ENCODE data around the gene KRT72. TPM values are rescaled to one million over a fixed set of nuclear protein-coding genes. Genes with fewer than 3 reads are reported as not detected.

KRT72 gene
- polyA plus RNA-seq, 4 donors, result 3.2 to 24.6 (median 9.8) TPM; not detected in 1

DNA sequence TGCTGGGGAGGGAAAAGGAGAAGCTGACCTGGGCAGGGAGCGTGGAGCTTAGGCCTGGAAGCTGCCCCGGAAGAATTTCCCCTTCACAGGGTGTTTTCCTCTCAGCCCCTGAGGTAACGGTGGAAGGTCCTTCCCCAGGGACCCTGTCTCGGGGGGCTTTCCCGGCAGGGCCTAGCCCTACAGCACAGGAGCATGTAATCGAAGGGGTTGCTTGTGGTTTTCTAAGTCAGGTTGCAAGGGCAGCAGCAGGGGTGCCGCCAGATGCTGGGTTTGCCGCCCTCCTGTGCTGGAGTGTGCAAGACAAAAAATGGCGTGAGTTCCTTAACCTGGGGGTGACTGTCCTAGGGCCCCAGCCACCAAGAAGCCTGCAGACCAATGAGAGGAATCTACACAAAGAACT is 26.0 kb downstream of the KRT72 start:
- H3K27me3 ChIP-seq (ENCODE audit: control insufficient read depth in 3 of 3, insufficient read depth in 3 of 3, low read length in 3 of 3), result peaks cover 0 to 9% (median 0%) of the 10 kb centered on the region in 3 donors

DNA sequence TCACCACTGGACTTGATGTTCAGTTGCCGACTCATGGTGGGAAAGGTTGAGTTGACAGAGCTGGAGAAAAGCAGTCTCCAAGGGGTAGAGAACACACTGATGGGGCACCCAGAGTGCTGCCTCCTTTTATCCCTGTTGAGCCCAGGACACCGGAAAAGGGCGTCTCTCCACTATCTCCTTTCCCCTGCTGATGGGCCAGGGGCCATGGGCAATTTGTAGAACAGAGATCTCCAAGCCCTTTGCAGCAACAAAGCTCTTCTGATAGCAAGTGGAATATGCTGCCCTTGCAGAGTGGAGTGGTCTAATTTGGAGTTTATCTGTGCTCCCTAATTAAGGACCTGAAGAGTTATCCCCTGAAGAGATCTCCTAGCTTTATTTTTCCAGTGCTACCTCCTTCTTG is 27.5 kb downstream of the KRT72 start, which contains the start of gene KRT74:
KRT74 (minus strand) TSS at position 101 of the 400 bp plus-strand sequence; CDS start at position 35, 66 bp downstream.
- Histone ChIP-seq H3K27ac (ENCODE audit: low read depth in 1 of 3, low read length in 2 of 3) (no peak within 1 kb of the TSS), H3K27me3 (ENCODE audit: control insufficient read depth in 3 of 3, insufficient read depth in 3 of 3, low read length in 3 of 3) (peaks cover 0 to 11% (median 0%) of the 10 kb centered on the region in 3 donors), H3K36me3 (ENCODE audit: control insufficient read depth in 3 of 3, insufficient read depth in 2 of 3, low read depth in 1 of 3, low read length in 3 of 3) (no peaks in the 10 kb centered on the region), H3K9me3 (ENCODE audit: control insufficient read depth in 2 of 2, insufficient read depth in 1 of 2, low read depth in 1 of 2, low read length in 1 of 2) (no peaks in the 10 kb centered on the region), H3K4me1 (ENCODE audit: control insufficient read depth in 3 of 3, insufficient read depth in 2 of 3, low read depth in 1 of 3, low read length in 2 of 3) (no peaks in the 10 kb centered on the region), H3K4me3 (ENCODE audit: low read depth in 1 of 3, low read length in 3 of 3) (no peak within 1 kb of the TSS)
- no peak for FAIRE-seq
- no peak for DNase-seq
- WGBS, 3 donors, result 74 to 90% (median 88%) methylated on average over 3 of the region's 3 CpGs

More for the DNA sequence above, 26.0 kb downstream of the KRT72 start:
- 87 to 92% (median 90%) methylated on average over 9 of the region's 9 CpGs for WGBS, 3 donors
- no peak for FAIRE-seq
- no peaks in the 10 kb centered on the region for H3K4me1 ChIP-seq (ENCODE audit: control insufficient read depth in 3 of 3, insufficient read depth in 2 of 3, low read depth in 1 of 3, low read length in 2 of 3)
- no peak overlapping the region for H3K4me3 ChIP-seq (ENCODE audit: low read depth in 1 of 3, low read length in 3 of 3)
- H3K36me3 ChIP-seq (ENCODE audit: control insufficient read depth in 3 of 3, insufficient read depth in 2 of 3, low read depth in 1 of 3, low read length in 3 of 3), result no peaks in the 10 kb centered on the region
- H3K27ac ChIP-seq (ENCODE audit: low read depth in 1 of 3, low read length in 2 of 3), result no peak overlapping the region
- H3K9me3 ChIP-seq (ENCODE audit: control insufficient read depth in 2 of 2, insufficient read depth in 1 of 2, low read depth in 1 of 2, low read length in 1 of 2), result no peaks in the 10 kb centered on the region
- DNase-seq, result no peak

DNA sequence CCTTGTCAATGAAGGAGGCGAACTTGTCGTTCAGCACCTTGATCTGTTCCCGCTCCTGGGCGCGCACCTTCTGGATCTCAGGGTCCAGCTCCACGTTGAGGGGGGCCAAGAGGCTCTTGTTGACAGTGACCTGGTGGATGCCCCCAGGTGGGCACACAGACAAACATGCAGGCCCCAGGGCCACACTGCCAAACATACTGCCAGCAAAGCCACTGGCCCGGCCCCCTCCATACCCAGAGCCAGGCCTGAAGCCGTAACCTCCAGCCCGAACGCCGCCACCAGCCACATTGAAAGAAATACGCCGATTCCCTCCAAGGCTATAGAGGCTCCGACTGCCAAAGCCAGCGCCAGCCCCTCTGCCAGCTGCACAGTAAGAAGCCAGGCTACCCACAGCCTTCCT is 28.0 kb downstream of the KRT72 start:
- Histone ChIP-seq H3K36me3 (ENCODE audit: control insufficient read depth in 3 of 3, insufficient read depth in 2 of 3, low read depth in 1 of 3, low read length in 3 of 3) (no peaks in the 10 kb centered on the region), H3K27ac (ENCODE audit: low read depth in 1 of 3, low read length in 2 of 3) (no peak overlapping the region), H3K4me3 (ENCODE audit: low read depth in 1 of 3, low read length in 3 of 3) (no peak overlapping the region), H3K27me3 (ENCODE audit: control insufficient read depth in 3 of 3, insufficient read depth in 3 of 3, low read length in 3 of 3) (peaks cover 0 to 11% (median 0%) of the 10 kb centered on the region in 3 donors), H3K4me1 (ENCODE audit: control insufficient read depth in 3 of 3, insufficient read depth in 2 of 3, low read depth in 1 of 3, low read length in 2 of 3) (no peaks in the 10 kb centered on the region), H3K9me3 (ENCODE audit: control insufficient read depth in 2 of 2, insufficient read depth in 1 of 2, low read depth in 1 of 2, low read length in 1 of 2) (no peaks in the 10 kb centered on the region)
- no peak for FAIRE-seq
- WGBS, 3 donors, result 89 to 93% (median 89%) methylated on average over 15 of the region's 15 CpGs
- DNase-seq, result no peak

DNA sequence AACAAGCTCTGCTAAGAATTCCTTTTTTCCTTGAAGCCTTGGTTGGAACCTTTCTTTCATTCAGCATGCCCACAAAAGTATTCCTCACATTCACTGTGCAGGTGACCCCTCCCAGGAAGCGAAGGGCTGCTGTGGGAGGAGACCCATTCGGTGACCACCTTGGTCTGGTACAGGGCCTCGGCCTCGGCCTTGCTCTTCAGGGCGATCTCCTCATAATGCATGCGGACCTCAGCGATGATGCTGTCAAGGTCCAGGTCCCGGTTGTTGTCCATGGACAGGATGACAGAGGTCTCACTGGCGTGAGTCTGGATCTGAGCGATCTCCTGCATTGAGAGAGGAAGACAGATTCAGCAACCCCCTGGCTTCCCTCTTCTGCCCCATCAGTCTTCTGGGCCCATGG is 30.8 kb downstream of the KRT72 start:
- WGBS, 3 donors, result 88 to 93% (median 91%) methylated on average over 10 of the region's 10 CpGs
- FAIRE-seq (no peak), DNase-seq (no peak)
- H3K36me3 ChIP-seq (ENCODE audit: control insufficient read depth in 3 of 3, insufficient read depth in 2 of 3, low read depth in 1 of 3, low read length in 3 of 3), result no peaks in the 10 kb centered on the region
- H3K4me1 ChIP-seq (ENCODE audit: control insufficient read depth in 3 of 3, insufficient read depth in 2 of 3, low read depth in 1 of 3, low read length in 2 of 3), result no peaks in the 10 kb centered on the region
- H3K27ac ChIP-seq (ENCODE audit: low read depth in 1 of 3, low read length in 2 of 3), result no peak overlapping the region
- no peak overlapping the region for H3K4me3 ChIP-seq (ENCODE audit: low read depth in 1 of 3, low read length in 3 of 3)
- no peaks in the 10 kb centered on the region for H3K9me3 ChIP-seq (ENCODE audit: control insufficient read depth in 2 of 2, insufficient read depth in 1 of 2, low read depth in 1 of 2, low read length in 1 of 2)
- peaks cover 0 to 8% (median 0%) of the 10 kb centered on the region in 3 donors for H3K27me3 ChIP-seq (ENCODE audit: control insufficient read depth in 3 of 3, insufficient read depth in 3 of 3, low read length in 3 of 3)

DNA sequence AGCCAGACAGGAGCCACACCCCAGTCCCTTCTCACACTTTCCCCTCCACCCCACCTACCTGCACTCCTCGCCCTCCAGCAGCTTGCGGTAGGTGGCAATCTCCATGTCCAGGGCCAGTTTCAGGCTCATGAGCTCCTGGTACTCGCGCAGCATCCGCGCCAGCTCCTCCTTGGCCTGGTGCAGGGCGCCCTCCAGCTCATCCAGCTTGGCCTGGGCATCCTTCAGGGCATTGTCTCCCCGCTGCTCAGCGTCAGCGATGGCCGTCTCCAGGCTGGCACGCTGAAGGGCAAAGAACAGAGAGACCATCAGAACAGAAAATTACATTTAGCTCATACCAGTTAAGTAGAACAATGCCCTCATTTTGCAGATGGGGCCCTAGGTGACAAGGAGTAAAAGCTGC is 33.2 kb downstream of the KRT72 start:
- Histone ChIP-seq H3K9me3 (ENCODE audit: control insufficient read depth in 2 of 2, insufficient read depth in 1 of 2, low read depth in 1 of 2, low read length in 1 of 2) (no peaks in the 10 kb centered on the region), H3K4me1 (ENCODE audit: control insufficient read depth in 3 of 3, insufficient read depth in 2 of 3, low read depth in 1 of 3, low read length in 2 of 3) (no peaks in the 10 kb centered on the region), H3K27me3 (ENCODE audit: control insufficient read depth in 3 of 3, insufficient read depth in 3 of 3, low read length in 3 of 3) (peaks cover 0 to 8% (median 0%) of the 10 kb centered on the region in 3 donors), H3K27ac (ENCODE audit: low read depth in 1 of 3, low read length in 2 of 3) (no peak overlapping the region), H3K4me3 (ENCODE audit: low read depth in 1 of 3, low read length in 3 of 3) (no peak overlapping the region), H3K36me3 (ENCODE audit: control insufficient read depth in 3 of 3, insufficient read depth in 2 of 3, low read depth in 1 of 3, low read length in 3 of 3) (no peaks in the 10 kb centered on the region)
- FAIRE-seq (no peak), DNase-seq (no peak)
- WGBS, 3 donors, result 81 to 84% (median 82%) methylated on average over 12 of the region's 12 CpGs

DNA sequence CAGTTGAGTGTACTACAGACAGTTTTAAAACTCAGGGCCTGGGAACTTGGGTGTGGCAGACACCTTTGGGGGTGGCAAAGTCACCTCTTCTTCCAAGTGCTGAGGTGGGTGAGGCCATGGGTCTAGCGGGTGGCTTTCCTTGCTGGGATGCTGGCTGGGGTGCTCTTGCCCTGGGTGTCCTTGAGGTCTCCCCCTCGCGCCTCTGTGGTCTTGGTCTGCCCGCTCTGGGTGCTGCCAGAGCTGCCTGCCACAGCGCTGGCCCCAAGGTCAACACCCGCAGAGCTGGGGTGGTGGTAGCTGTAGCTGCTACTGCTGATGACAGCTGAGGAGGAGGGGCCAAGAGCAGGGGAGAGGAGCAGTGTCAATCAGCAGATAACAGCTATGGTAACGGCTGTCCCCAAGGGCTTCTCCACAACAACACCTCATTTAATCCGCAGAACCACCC is 34.4 kb downstream of the KRT72 start:
- Histone ChIP-seq H3K27ac (ENCODE audit: low read depth in 1 of 3, low read length in 2 of 3) (no peak overlapping the region), H3K36me3 (ENCODE audit: control insufficient read depth in 3 of 3, insufficient read depth in 2 of 3, low read depth in 1 of 3, low read length in 3 of 3) (no peaks in the 10 kb centered on the region), H3K4me1 (ENCODE audit: control insufficient read depth in 3 of 3, insufficient read depth in 2 of 3, low read depth in 1 of 3, low read length in 2 of 3) (no peaks in the 10 kb centered on the region), H3K9me3 (ENCODE audit: control insufficient read depth in 2 of 2, insufficient read depth in 1 of 2, low read depth in 1 of 2, low read length in 1 of 2) (no peaks in the 10 kb centered on the region), H3K4me3 (ENCODE audit: low read depth in 1 of 3, low read length in 3 of 3) (no peak overlapping the region), H3K27me3 (ENCODE audit: control insufficient read depth in 3 of 3, insufficient read depth in 3 of 3, low read length in 3 of 3) (peaks cover 0 to 10% (median 0%) of the 10 kb centered on the region in 3 donors)
- FAIRE-seq (no peak), DNase-seq (no peak)
- WGBS, 3 donors, result 54 to 64% (median 59%) methylated on average over 6 to 8 of the region's 8 CpGs

DNA sequence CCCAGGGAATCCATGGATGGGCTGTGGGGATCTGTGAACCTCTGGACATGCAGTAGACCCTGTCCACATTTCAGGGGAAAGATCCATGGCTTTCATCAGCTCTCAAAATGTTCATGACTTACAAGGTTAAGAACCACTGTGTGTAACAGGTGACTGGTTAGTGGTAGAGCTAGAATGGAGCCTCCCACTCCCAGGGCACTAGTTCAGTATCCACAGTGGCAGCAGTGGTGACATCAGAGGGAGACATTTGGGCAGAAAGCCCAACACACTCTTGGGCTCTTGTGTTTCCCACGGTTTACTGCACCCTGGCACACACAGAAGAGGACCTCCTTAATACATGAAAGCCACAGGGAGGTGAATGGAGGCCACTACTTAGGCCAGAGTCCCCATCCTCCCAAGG is 36.7 kb downstream of the KRT72 start:
- no peak for FAIRE-seq
- no peaks in the 10 kb centered on the region for H3K36me3 ChIP-seq (ENCODE audit: control insufficient read depth in 3 of 3, insufficient read depth in 2 of 3, low read depth in 1 of 3, low read length in 3 of 3)
- H3K9me3 ChIP-seq (ENCODE audit: control insufficient read depth in 2 of 2, insufficient read depth in 1 of 2, low read depth in 1 of 2, low read length in 1 of 2), result no peaks in the 10 kb centered on the region
- H3K4me3 ChIP-seq (ENCODE audit: low read depth in 1 of 3, low read length in 3 of 3), result no peak overlapping the region
- H3K4me1 ChIP-seq (ENCODE audit: control insufficient read depth in 3 of 3, insufficient read depth in 2 of 3, low read depth in 1 of 3, low read length in 2 of 3), result no peaks in the 10 kb centered on the region
- H3K27me3 ChIP-seq (ENCODE audit: control insufficient read depth in 3 of 3, insufficient read depth in 3 of 3, low read length in 3 of 3), result peaks cover 0 to 22% (median 0%) of the 10 kb centered on the region in 3 donors
- 36 to 68% (median 44%) methylated on average over 1 of the region's 1 CpG for WGBS, 3 donors
- DNase-seq, result no peak
- no peak overlapping the region for H3K27ac ChIP-seq (ENCODE audit: low read depth in 1 of 3, low read length in 2 of 3)

DNA sequence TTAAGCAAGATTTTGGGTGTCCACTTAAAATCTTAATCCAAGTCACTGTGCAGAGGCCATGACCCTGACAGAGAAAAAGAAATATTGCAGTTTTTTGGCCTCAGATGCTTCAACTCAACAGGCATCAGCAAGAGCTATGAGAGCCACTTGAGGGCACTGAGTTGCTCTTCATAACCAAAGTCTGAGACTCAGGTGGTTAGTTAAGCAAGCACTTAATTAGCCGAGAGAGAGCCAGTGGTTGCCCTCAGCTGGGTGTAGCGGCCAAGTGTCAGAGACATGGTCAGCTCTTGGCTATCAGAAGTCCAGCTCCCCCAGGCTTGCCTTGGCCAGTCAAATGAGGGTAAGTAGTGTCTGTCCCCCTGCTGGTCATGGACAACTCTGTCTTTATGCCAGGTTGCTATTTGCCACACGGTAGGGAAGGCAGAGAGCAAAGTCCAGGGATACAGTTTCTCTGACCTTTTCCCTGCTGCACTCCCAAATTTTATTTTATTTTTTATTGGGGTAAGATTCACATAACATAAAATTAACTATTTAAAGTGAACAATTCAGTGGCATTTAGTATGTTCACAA is 39.3 kb downstream of the KRT72 start:
- Histone ChIP-seq H3K4me3 (ENCODE audit: low read depth in 1 of 3, low read length in 3 of 3) (no peak overlapping the region), H3K9me3 (ENCODE audit: control insufficient read depth in 2 of 2, insufficient read depth in 1 of 2, low read depth in 1 of 2, low read length in 1 of 2) (no peaks in the 10 kb centered on the region), H3K4me1 (ENCODE audit: control insufficient read depth in 3 of 3, insufficient read depth in 2 of 3, low read depth in 1 of 3, low read length in 2 of 3) (no peaks in the 10 kb centered on the region), H3K27ac (ENCODE audit: low read depth in 1 of 3, low read length in 2 of 3) (no peak overlapping the region), H3K27me3 (ENCODE audit: control insufficient read depth in 3 of 3, insufficient read depth in 3 of 3, low read length in 3 of 3) (peaks cover 0 to 20% (median 0%) of the 10 kb centered on the region in 3 donors), H3K36me3 (ENCODE audit: control insufficient read depth in 3 of 3, insufficient read depth in 2 of 3, low read depth in 1 of 3, low read length in 3 of 3) (no peaks in the 10 kb centered on the region)
- DNase-seq, result peak in 1 of 2 donors; percentile 41
- WGBS, 3 donors, result 33 to 65% (median 53%) methylated on average over 3 of the region's 3 CpGs
- no peak for FAIRE-seq

DNA sequence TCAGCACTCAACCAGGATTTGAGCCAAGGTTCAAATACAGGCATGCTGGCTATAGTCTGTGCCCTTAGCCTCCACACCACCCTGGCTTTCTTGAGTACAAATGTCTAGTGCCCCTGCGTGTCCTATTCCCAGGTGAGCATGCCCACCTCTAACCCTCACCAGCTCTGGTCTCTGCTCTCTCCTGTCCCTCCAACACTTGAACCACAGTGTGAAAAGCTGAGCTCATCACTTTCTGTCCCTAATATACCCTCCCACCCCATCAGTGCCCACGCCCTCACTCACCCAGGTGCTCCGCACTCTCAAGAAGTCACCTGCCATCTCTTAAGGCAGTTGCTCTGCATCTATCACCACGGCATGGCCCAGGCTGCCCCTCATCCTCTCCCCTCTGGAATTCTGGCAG is 41.3 kb downstream of the KRT72 start:
- no peaks in the 10 kb centered on the region for H3K9me3 ChIP-seq (ENCODE audit: control insufficient read depth in 2 of 2, insufficient read depth in 1 of 2, low read depth in 1 of 2, low read length in 1 of 2)
- no peak for FAIRE-seq
- peaks cover 0 to 20% (median 0%) of the 10 kb centered on the region in 3 donors for H3K27me3 ChIP-seq (ENCODE audit: control insufficient read depth in 3 of 3, insufficient read depth in 3 of 3, low read length in 3 of 3)
- H3K36me3 ChIP-seq (ENCODE audit: control insufficient read depth in 3 of 3, insufficient read depth in 2 of 3, low read depth in 1 of 3, low read length in 3 of 3), result no peaks in the 10 kb centered on the region
- H3K27ac ChIP-seq (ENCODE audit: low read depth in 1 of 3, low read length in 2 of 3), result no peak overlapping the region
- H3K4me1 ChIP-seq (ENCODE audit: control insufficient read depth in 3 of 3, insufficient read depth in 2 of 3, low read depth in 1 of 3, low read length in 2 of 3), result no peaks in the 10 kb centered on the region
- no peak for DNase-seq
- WGBS, 3 donors, result 70 to 80% (median 80%) methylated on average over 4 of the region's 4 CpGs
- H3K4me3 ChIP-seq (ENCODE audit: low read depth in 1 of 3, low read length in 3 of 3), result no peak overlapping the region

All from small intestine (tissue), 7 donors.